ENCODE data around the gene EHD2. TPM values are rescaled to one million over a fixed set of nuclear protein-coding genes. Genes with fewer than 3 reads are reported as not detected.
"Not testable (repeated sequence)": the region's sequence is repeated elsewhere in the genome, so short reads cannot be mapped to it uniquely, and the experiment has no call there.

EHD2 gene
- polyA plus RNA-seq, 1 donor: 147 TPM

GRCh38 chr19:47752440-47753211 lies 39.4 kb downstream of the EHD2 start:
- no peak for DNase-seq

- no peak for DNase-seq
Observed at GRCh38 chr19:47754206-47755064, 41.2 kb downstream of the EHD2 start.

- no peak for DNase-seq
Observed at GRCh38 chr19:47755065-47755761, 42.0 kb downstream of the EHD2 start.

- no peak for DNase-seq
Observed at GRCh38 chr19:47755762-47756626, 42.8 kb downstream of the EHD2 start.

GRCh38 chr19:47756627-47756929 lies 43.4 kb downstream of the EHD2 start:
- DNase-seq: no peak

- DNase-seq: no peak
Observed at GRCh38 chr19:47756953-47757608, 43.9 kb downstream of the EHD2 start.

GRCh38 chr19:47757617-47758442 lies 44.6 kb downstream of the EHD2 start:
- no peak for DNase-seq

GRCh38 chr19:47758443-47758804 lies 45.2 kb downstream of the EHD2 start:
- no peak for DNase-seq

GRCh38 chr19:47760632-47760999 lies 47.4 kb downstream of the EHD2 start:
- DNase-seq: no peak

GRCh38 chr19:47761566-47761965 lies 48.3 kb downstream of the EHD2 start:
- no peak for DNase-seq

GRCh38 chr19:47762151-47762550 lies 48.9 kb downstream of the EHD2 start:
- DNase-seq: no peak

- DNase-seq: no peak
Observed at GRCh38 chr19:47762615-47763308, 49.5 kb downstream of the EHD2 start.

- not testable (repeated sequence) for DNase-seq
Observed at GRCh38 chr19:47764705-47765104, 51.5 kb downstream of the EHD2 start.

GRCh38 chr19:47765523-47766358 lies 52.5 kb downstream of the EHD2 start:
- DNase-seq: no peak

- DNase-seq: no peak
Observed at GRCh38 chr19:47766359-47766620, 53.1 kb downstream of the EHD2 start.

- DNase-seq: no peak
Observed at GRCh38 chr19:47766670-47767069, 53.4 kb downstream of the EHD2 start.

- no peak for DNase-seq
Observed at GRCh38 chr19:47767349-47767748, 54.1 kb downstream of the EHD2 start.

GRCh38 chr19:47768604-47769003 lies 55.4 kb downstream of the EHD2 start:
- no peak for DNase-seq

- DNase-seq: no peak
Observed at GRCh38 chr19:47769534-47769933, 56.3 kb downstream of the EHD2 start.

- DNase-seq: not testable (repeated sequence)
Observed at GRCh38 chr19:47771291-47771690, 58.1 kb downstream of the EHD2 start.

Measured in hindlimb muscle (tissue), 1 donor.